ENCODE data around the gene ERAL1.
"Not testable (repeated sequence)": the region's sequence is repeated elsewhere in the genome, so short reads cannot be mapped to it uniquely, and the experiment has no call there.

DNA sequence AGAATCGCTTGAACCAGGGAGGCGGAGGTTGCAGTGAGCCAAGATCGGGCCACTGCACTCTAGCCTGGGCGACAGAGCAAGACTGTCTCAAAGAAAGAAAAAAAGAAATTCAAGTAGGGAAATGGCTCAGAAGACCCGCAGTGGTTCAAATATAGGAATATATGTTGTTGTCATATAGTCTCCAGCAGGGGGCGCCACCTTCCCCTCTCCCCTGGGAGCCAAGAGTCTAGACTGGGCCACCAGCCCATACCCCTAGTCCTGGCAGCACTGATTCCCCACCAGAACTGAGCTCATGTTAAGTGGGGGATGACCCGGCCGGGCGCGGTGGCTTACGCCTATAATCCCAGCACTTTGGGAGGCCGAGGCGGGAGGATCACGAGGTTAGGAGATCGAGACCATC, 6.1 kb upstream of the ERAL1 start:
- TF ChIP-seq, protein P1, sequence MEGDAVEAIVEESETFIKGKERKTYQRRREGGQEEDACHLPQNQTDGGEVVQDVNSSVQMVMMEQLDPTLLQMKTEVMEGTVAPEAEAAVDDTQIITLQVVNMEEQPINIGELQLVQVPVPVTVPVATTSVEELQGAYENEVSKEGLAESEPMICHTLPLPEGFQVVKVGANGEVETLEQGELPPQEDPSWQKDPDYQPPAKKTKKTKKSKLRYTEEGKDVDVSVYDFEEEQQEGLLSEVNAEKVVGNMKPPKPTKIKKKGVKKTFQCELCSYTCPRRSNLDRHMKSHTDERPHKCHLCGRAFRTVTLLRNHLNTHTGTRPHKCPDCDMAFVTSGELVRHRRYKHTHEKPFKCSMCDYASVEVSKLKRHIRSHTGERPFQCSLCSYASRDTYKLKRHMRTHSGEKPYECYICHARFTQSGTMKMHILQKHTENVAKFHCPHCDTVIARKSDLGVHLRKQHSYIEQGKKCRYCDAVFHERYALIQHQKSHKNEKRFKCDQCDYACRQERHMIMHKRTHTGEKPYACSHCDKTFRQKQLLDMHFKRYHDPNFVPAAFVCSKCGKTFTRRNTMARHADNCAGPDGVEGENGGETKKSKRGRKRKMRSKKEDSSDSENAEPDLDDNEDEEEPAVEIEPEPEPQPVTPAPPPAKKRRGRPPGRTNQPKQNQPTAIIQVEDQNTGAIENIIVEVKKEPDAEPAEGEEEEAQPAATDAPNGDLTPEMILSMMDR (IDR thresholded peaks at IDR 0.05) = not testable (repeated sequence)
- TF ChIP-seq POLR2A (IDR thresholded peaks at IDR 0.05) = not testable (repeated sequence)

Measured in lower leg skin (tissue), 3 donors.